ENCODE results near the gene RTBDN.
A peak's percentile ranks its signal among the peaks of the same experiment; 100 is the strongest.

RTBDN gene

GRCh38 chr19:12784394-12784870 is 49.9 kb downstream of the RTBDN start:
- no peak for DNase-seq
- intact Hi-C loops (cut with DNase I): no loop called here

GRCh38 chr19:12783849-12784393 is 50.5 kb downstream of the RTBDN start:
- intact Hi-C loops (cut with DNase I): no loop called here
- no peak for DNase-seq

GRCh38 chr19:12783291-12783848 is 51.0 kb downstream of the RTBDN start:
- intact Hi-C loops (cut with DNase I): no loop called here
- no peak for DNase-seq

- intact Hi-C loops (cut with DNase I): no loop called here
- DNase-seq: peak; percentile 77 to 99 (median 92)
Observed at GRCh38 chr19:12782424-12783290, 51.7 kb downstream of the RTBDN start.

GRCh38 chr19:12782174-12782423 is 52.3 kb downstream of the RTBDN start:
- DNase-seq: no peak
- intact Hi-C loops (cut with DNase I): no loop called here

- peak in 1 of 10 donors; percentile 88 for DNase-seq
- intact Hi-C loops (cut with DNase I): loop anchor here (5.0 kb wide), 1 partner anchor 68 kb away; no protein-coding TSS in a partner anchor
Observed at GRCh38 chr19:12779162-12779993, 55.0 kb downstream of the RTBDN start.

GRCh38 chr19:12778905-12779161 is 55.5 kb downstream of the RTBDN start:
- no peak for DNase-seq

GRCh38 chr19:12778017-12778904 is 56.1 kb downstream of the RTBDN start:
- intact Hi-C loops (cut with DNase I): loop anchor here (5.0 kb wide), 1 partner anchor 69 kb away; no protein-coding TSS in a partner anchor
- DNase-seq: peak in 7 of 10 donors; percentile 42 to 94 (median 62)

More at GRCh38 chr19:12778905-12779161, 55.5 kb downstream of the RTBDN start:
- intact Hi-C loops (cut with DNase I): loop anchor here (5.0 kb wide), 1 partner anchor 68 kb away; no protein-coding TSS in a partner anchor

- intact Hi-C loops (cut with DNase I): loop anchor here (1.0 to 5.0 kb wide), 2 partner anchors 19 to 70 kb away; no protein-coding TSS in a partner anchor
- peak; percentile 67 to 97 (median 82) for DNase-seq
Observed at GRCh38 chr19:12777217-12778016, 57.0 kb downstream of the RTBDN start.

Data from posterior cingulate gyrus (tissue), 11 donors.